ENCODE results near the gene THAP9.

THAP9 gene

DNA sequence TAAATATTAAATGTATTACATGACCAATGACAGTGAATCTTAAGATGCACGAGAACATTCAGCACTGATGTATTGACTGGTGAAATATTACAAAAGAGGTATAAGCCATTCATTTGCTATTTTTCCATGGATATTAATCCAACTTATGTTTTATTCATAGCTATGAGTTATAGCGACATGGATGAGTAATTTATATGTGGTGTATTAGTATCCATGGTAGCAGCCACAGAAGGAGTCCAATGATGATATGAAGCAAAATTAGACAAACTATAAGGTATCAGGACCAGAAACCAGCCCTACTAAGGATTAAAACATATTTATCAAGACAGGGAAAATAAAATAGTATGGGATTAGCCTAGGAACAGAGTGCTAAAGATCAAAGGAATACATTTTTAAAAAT lies 50.7 kb downstream of the THAP9 start:
- DNase-seq (ENCODE audit: low read depth in 2 of 2, low spot score in 1 of 2): no peak

DNA sequence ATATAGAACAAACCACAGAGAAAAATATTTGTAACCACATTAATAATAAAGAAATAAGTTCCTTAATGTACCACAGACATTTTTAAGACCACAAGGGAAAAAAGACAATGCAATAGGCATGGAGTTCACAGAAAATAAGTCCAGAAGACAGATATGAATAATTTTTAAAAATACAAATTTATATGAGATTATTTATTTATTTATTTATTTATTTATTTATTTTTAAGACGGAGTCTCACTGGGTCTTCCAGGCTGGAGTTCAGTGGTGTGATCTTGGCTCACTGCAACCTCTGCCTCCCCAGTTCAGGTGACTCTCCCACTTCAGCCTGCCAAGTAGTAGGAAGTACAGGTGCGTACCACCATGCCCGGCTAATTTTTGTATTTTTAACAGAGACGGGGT lies 53.7 kb downstream of the THAP9 start:
- no peak for DNase-seq (ENCODE audit: low read depth in 2 of 2, low spot score in 1 of 2)

DNA sequence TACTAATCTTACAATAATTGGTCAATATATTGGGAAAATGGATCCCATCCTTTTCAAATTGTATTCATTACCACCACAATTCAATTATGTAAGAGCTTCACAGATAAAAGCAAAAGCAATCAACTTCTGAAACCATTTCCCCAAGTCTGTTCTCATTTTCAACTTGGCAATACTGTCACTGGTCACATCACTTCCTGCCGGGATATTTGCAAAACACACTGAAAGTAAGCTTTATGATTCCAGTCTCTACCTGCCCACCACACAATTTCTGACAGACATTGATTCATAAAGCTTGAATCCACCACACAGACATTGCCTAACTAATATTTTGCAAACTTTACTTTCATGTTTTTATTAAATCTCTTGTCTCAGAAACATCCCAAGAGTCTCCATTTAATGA lies 56.5 kb downstream of the THAP9 start:
- no peak for DNase-seq (ENCODE audit: low read depth in 2 of 2, low spot score in 1 of 2)

DNA sequence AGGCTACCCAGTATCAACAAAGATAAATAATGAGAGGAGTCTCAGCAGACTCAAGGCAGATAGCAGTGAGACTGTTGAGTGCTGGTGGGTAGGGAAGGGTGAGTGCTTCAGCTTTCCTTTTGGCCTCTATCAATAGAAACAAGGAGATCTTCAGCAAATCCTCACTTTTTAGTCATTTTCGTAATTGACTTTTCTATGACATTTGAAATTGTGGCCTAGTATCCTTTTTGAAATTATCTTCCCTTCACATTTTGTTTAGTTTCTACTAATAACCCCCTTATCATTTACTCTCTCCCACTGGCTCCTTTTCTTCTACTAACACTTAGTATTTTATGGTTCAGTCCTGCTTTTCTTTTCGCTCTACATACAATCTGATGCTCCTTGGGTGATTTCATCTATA lies 65.2 kb downstream of the THAP9 start:
- no peak for DNase-seq (ENCODE audit: low read depth in 2 of 2, low spot score in 1 of 2)

DNA sequence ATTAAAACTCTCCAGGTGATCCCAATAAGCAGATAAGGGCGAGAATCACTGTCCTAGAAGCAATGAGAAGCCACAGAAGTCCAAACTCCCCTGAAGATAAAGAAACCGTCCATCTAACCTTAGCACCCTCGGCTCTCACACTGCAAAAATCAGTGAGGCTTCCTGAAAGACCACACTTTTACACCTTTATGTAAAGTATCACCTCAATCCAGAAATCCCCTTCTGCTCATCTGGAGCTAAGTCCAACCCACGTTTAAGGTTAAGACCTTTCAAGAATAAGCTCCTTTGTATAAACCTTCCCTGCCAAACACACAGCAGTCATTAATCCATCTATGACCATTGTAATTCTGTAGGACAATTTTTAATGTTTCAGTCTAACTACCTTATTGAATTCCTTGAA lies 68.4 kb downstream of the THAP9 start:
- no peak for DNase-seq (ENCODE audit: low read depth in 2 of 2, low spot score in 1 of 2)

DNA sequence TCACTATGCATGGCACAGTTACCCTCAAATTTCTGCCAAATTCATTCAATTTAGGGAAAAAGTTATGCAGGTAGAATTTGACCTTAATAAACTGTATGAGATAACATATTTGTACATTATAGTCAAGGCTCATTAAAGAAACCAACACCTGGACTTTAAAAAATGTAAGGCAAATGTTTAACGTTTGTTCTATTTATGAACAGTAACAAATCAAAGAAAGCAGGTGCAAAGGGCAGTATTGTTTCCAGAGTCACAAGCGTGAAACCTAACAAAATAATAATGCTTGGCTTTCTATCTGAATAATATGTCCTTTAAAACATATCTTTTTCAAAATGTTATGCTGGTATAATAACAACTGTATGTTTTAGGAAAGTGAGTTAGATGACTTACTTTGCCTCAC lies 68.9 kb downstream of the THAP9 start:
- DNase-seq (ENCODE audit: low read depth in 2 of 2, low spot score in 1 of 2): no peak

All from stimulated activated CD8-positive, alpha-beta memory T cell treated with anti-CD3 and anti-CD28 coated beads, Interleukin-4, amount 100 ng/mL, for 4 hours (primary cell).